H9 (cell line): Measurements from ENCODE around the gene KCNA4. TPM values are rescaled to one million over a fixed set of nuclear protein-coding genes. Genes with fewer than 3 reads are reported as not detected.

ENCODE experiments used
- DNase-seq: peaks from one replicate; pipeline ENCODE4 v3.0.0-alpha.2; 2017
- H2AFZ ChIP-seq: one replicate; pipeline ENCODE4 v1.6.1; 2013; ENCODE audit warnings: mild to moderate bottlenecking, low read length, control low read depth, moderate library complexity
- H2AK5ac ChIP-seq: 2 replicates; pipeline ENCODE4 v1.6.1; 2013; ENCODE audit warnings: low read length, control low read depth, mixed read lengths; ENCODE audit not compliant: insufficient read length
- H2BK120ac ChIP-seq: one replicate; pipeline ENCODE4 v1.6.1; 2013; ENCODE audit warnings: low read depth, mild to moderate bottlenecking, low read length, control low read depth, inconsistent platforms; ENCODE audit not compliant: poor library complexity, severe bottlenecking
- H2BK12ac ChIP-seq: 2 replicates; pipeline ENCODE4 v1.6.1; 2013; ENCODE audit warnings: low read length, control low read depth, mixed read lengths, low read depth; ENCODE audit not compliant: insufficient read length
- H2BK15ac ChIP-seq: 2 replicates; pipeline ENCODE4 v1.6.1; 2013; ENCODE audit warnings: low read depth, low read length, control low read depth
- H2BK20ac ChIP-seq: one replicate; pipeline ENCODE4 v1.6.1; 2013; ENCODE audit warnings: low read depth, mild to moderate bottlenecking, low read length, control low read depth, inconsistent platforms; ENCODE audit not compliant: poor library complexity, severe bottlenecking
- H2BK5ac ChIP-seq: 2 replicates; pipeline ENCODE4 v1.6.1; 2013; ENCODE audit warnings: low read length, control low read depth, mixed read lengths; ENCODE audit not compliant: insufficient read length
- H3K14ac ChIP-seq: 2 replicates; pipeline ENCODE4 v1.6.1; 2013; ENCODE audit warnings: low read length, control low read depth; ENCODE audit not compliant: insufficient read depth
- H3K18ac ChIP-seq: 2 replicates; pipeline ENCODE4 v1.6.1; 2013; ENCODE audit warnings: low read depth, mild to moderate bottlenecking, mixed read lengths, low read length, control low read depth; ENCODE audit not compliant: insufficient read length
- H3K23ac ChIP-seq: 2 replicates; pipeline ENCODE4 v1.6.1; 2013; ENCODE audit warnings: low read length, control low read depth, mixed read lengths, low read depth; ENCODE audit not compliant: insufficient read length
- H3K23me2 ChIP-seq: 2 replicates; pipeline ENCODE4 v1.6.1; 2013; ENCODE audit warnings: low read depth, mild to moderate bottlenecking, mixed read lengths, low read length, control low read depth; ENCODE audit not compliant: insufficient read length, poor library complexity, severe bottlenecking
- H3K27ac ChIP-seq: 2 replicates; pipeline ENCODE4 v1.5.1; 2013; ENCODE audit warnings: low read length, control low read depth, mixed read lengths, low read depth; ENCODE audit not compliant: insufficient read length
- H3K27me3 ChIP-seq: 2 replicates; pipeline ENCODE4 v1.6.1; 2013; ENCODE audit warnings: low read length, control low read depth, inconsistent platforms; ENCODE audit not compliant: insufficient read depth
- H3K4ac ChIP-seq: 2 replicates; pipeline ENCODE4 v1.6.1; 2013; ENCODE audit warnings: low read depth, mild to moderate bottlenecking, control low read depth, inconsistent platforms, low read length, moderate library complexity
- H3K4me1 ChIP-seq: 2 replicates; pipeline ENCODE4 v1.6.1; 2013; ENCODE audit warnings: low read length, control low read depth, inconsistent platforms; ENCODE audit not compliant: insufficient read depth
- H3K4me2 ChIP-seq: 2 replicates; pipeline ENCODE4 v1.6.1; 2013; ENCODE audit warnings: low read length, control low read depth, mixed read lengths; ENCODE audit not compliant: insufficient read length, insufficient read depth
- H3K56ac ChIP-seq: 2 replicates; pipeline ENCODE4 v1.6.1; 2013; ENCODE audit warnings: low read depth, mild to moderate bottlenecking, mixed read lengths, low read length, control low read depth; ENCODE audit not compliant: insufficient read length
- H3K79me1 ChIP-seq: 2 replicates; pipeline ENCODE4 v1.6.1; 2013; ENCODE audit warnings: low read depth, mild to moderate bottlenecking, moderate library complexity, low read length, control low read depth, inconsistent platforms; ENCODE audit not compliant: insufficient read depth, poor library complexity, severe bottlenecking
- H3K79me2 ChIP-seq: 2 replicates; pipeline ENCODE4 v1.6.1; 2013; ENCODE audit warnings: low read length, control low read depth, inconsistent platforms; ENCODE audit not compliant: insufficient read depth
- H3K9ac ChIP-seq: 2 replicates; pipeline ENCODE4 v1.6.1; 2013; ENCODE audit warnings: low read length, control low read depth, mixed read lengths; ENCODE audit not compliant: insufficient read length; ENCODE audit errors: extremely low read depth
- H3K9me3 ChIP-seq: one replicate; pipeline ENCODE4 v1.6.1; 2013; ENCODE audit warnings: low read depth, low read length, inconsistent platforms; ENCODE audit not compliant: control insufficient read depth
- H3T11ph ChIP-seq: one replicate; pipeline ENCODE4 v1.6.1; 2013; ENCODE audit warnings: mild to moderate bottlenecking, low read length, control low read depth, inconsistent platforms
- H4K20me1 ChIP-seq: one replicate; pipeline ENCODE4 v1.6.1; 2013; ENCODE audit not compliant: control insufficient read depth, insufficient read length, insufficient read depth
- H4K5ac ChIP-seq: 2 replicates; pipeline ENCODE4 v1.6.1; 2013; ENCODE audit warnings: low read depth, mild to moderate bottlenecking, mixed read lengths, low read length, control low read depth; ENCODE audit not compliant: insufficient read length
- H4K8ac ChIP-seq: replicated peaks from 2 replicates; pipeline ENCODE4 v1.6.1; 2013; ENCODE audit warnings: low read length, control low read depth, mixed read lengths, low read depth; ENCODE audit not compliant: insufficient read length
- H4K91ac ChIP-seq: 2 replicates; pipeline ENCODE4 v1.6.1; 2013; ENCODE audit warnings: low read depth, mild to moderate bottlenecking, moderate library complexity, mixed read lengths, low read length, control low read depth; ENCODE audit not compliant: insufficient read length
- H3K27ac Mint-ChIP-seq, 3 experiments: 2 replicates in 2 of 3; 3 replicates in 1 of 3; pipeline ENCODE4 v1.8.0; 2020 to 2021; ENCODE audit warnings: mixed read lengths in 3 of 3, mild to moderate bottlenecking in 1 of 3, moderate library complexity in 1 of 3
- H3K27me3 Mint-ChIP-seq: 2 replicates; pipeline ENCODE4 v1.8.0; 2021; ENCODE audit warnings: low read depth, mild to moderate bottlenecking, moderate library complexity, mixed read lengths
- H3K36me3 Mint-ChIP-seq, 3 experiments: 2 replicates in 2 of 3; 3 replicates in 1 of 3; pipeline ENCODE4 v1.8.0; 2020 to 2021; ENCODE audit warnings: low read depth in 3 of 3, mixed read lengths in 3 of 3; ENCODE audit not compliant: insufficient read depth in 1 of 3
- H3K4me1 Mint-ChIP-seq, 2 experiments: 2 replicates each; pipeline ENCODE4 v1.8.0; 2020; ENCODE audit warnings: mixed read lengths in 2 of 2
- H3K4me3 Mint-ChIP-seq, 2 experiments: 2 replicates in 1 of 2; 3 replicates in 1 of 2; pipeline ENCODE4 v1.8.0; 2020 to 2021; ENCODE audit warnings: mild to moderate bottlenecking in 2 of 2, mixed read lengths in 2 of 2, moderate library complexity in 1 of 2
- H3K9me3 Mint-ChIP-seq, 2 experiments: 2 replicates in 1 of 2; 3 replicates in 1 of 2; pipeline ENCODE4 v1.8.0; 2020; ENCODE audit warnings: mild to moderate bottlenecking in 2 of 2, mixed read lengths in 2 of 2, moderate library complexity in 1 of 2
- CTCF ChIP-seq: fragments of 200-600 bp; sonication (generic); conservative IDR thresholded peaks from 3 replicates; pipeline ENCODE4 v1.8.0; 2021; ENCODE audit warnings: antibody characterized with exemption, mild to moderate bottlenecking
- WGBS: extraction: QIAGEN DNeasy Blood & Tissue Kit; methylation state at CpG from one replicate; pipeline ENCODE4 v1.1.7; 2013; ENCODE audit warnings: missing lambda C conversion rate, low lambda C conversion rate, mixed read lengths; ENCODE audit not compliant: insufficient read length; ENCODE audit errors: extremely low coverage; 5-methylcytosine and 5-hydroxymethylcytosine counted together
- total RNA-seq: library from RNA; stranded (reverse); gene quantifications from 2 replicates; pipeline ENCODE4 v1.2.1, GENCODE V29; 2021

The KCNA4 gene
- total RNA-seq, 1 experiment from 2014 or later: not detected

- H3K9ac ChIP-seq: no peak overlapping the region
- H3T11ph ChIP-seq: no peak overlapping the region
- no peak for DNase-seq
- no peak overlapping the region for H3K56ac ChIP-seq
- Mint-ChIP-seq H3K36me3 (no peaks in the 10 kb centered on the region; a peak in 1 of 7 replicates), H3K4me1 (peaks cover 3% of the 10 kb centered on the region in 2 experiments), H3K4me3 (no peak overlapping the region), H3K27me3 (peaks cover 24% of the 10 kb centered on the region), H3K27ac (no peak overlapping the region), H3K9me3 (peaks cover 0 to under 1% of the 10 kb centered on the region in 2 experiments; a peak in 1 of 5 replicates)
- H2BK15ac ChIP-seq: no peak overlapping the region
- H2BK12ac ChIP-seq: no peak overlapping the region
- no peak overlapping the region for H2BK5ac ChIP-seq
- no peaks in the 10 kb centered on the region for H3K9me3 ChIP-seq
- H3K4ac ChIP-seq: no peak overlapping the region
- no peak overlapping the region for H4K91ac ChIP-seq
- H2BK120ac ChIP-seq: no peak overlapping the region
- H3K4me1 ChIP-seq: no peaks in the 10 kb centered on the region
- H3K27ac ChIP-seq: no peak overlapping the region
- TF ChIP-seq CTCF: no peak
- H3K79me2 ChIP-seq: no peaks in the 10 kb centered on the region
- no peak overlapping the region for H3K14ac ChIP-seq
- H3K23ac ChIP-seq: no peak overlapping the region
- H2AK5ac ChIP-seq: no peak overlapping the region
- H4K5ac ChIP-seq: no peak overlapping the region
- no peak overlapping the region for H2AFZ ChIP-seq
- peaks cover 43% of the 10 kb centered on the region for H3K27me3 ChIP-seq
- H4K20me1 ChIP-seq: no peaks in the 10 kb centered on the region
- WGBS: no CpG with 5 or more reads among the region's 15 CpGs
- no peak overlapping the region for H3K18ac ChIP-seq
- H3K23me2 ChIP-seq: peaks cover 3% of the 10 kb centered on the region
- no peaks in the 10 kb centered on the region for H3K79me1 ChIP-seq
- H4K8ac ChIP-seq: no peak overlapping the region
- no peak overlapping the region for H2BK20ac ChIP-seq
- no peak overlapping the region for H3K4me2 ChIP-seq
Measured at GRCh38 chr11:30012346-30012745, 4.5 kb downstream of the KCNA4 start.
